NCI-H2107 treated with DMSO at 0.1 percent for 48 hours (cell line): ENCODE results near the gene IGSF11.
"Not testable (repeated sequence)": the region's sequence is repeated elsewhere in the genome, so short reads cannot be mapped to it uniquely, and the experiment has no call there.

Source experiments
- DNase-seq: peaks from one replicate; lab custom pipeline; 2025; ENCODE audit not compliant: unreplicated experiment; lab: John Stamatoyannopoulos, UW

Gene IGSF11

DNA sequence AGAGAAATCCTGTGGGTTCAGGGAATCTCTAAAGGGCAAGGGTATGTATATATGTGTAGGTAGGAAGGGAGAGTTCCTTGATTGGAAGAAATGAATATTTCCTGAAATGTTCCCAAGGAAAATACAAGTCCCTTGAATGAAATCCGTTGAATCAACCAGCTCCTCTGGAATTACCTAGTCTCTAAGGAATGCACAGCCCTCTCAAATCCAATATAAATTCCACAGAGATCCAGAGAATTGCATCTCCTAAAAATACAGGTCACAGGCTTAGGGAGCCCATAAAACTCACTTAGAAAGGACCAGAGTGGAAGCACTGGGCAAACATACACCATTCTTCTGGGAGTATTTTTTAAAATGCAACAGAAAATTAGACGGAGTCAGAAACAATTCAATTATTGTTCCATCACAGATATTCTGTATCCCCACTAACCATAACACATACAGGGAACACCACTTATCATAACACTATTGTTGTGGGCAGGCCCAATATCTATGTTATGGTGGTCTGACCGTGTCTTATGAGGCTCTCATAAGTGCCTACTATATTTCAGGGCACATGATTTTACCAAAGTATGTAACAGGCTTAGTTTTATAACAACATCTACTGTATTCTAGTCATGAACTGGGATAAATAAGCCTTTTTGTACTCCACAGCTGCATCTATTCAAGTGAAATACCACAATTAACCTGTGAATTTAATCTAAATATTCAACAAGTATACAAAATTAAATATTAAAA, 43.7 kb downstream of the IGSF11 start:
- DNase-seq, result no peak

- no peak for DNase-seq
These were observed 46.2 kb downstream of the IGSF11 start for GRCh38 chr3:118988198-118989130.

DNA sequence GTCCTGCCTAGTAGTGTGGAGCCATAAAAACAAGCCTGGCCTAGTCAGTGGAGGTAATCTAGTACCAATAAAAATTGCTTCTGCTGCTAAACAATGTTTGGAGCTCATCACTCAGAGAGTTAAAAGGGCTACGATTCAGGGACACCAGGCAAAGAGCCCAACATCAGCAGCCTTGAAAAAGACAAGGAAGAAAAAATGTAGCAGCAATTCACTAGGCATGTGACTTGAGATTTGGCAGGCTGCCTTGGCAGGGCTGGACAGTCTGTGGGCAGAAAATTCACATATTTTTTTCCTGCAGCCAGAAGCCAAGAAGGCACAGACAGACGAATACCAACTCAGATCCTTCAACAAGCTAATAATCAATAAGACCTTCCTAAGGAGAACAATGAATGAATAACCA, 47.2 kb downstream of the IGSF11 start:
- no peak for DNase-seq

- DNase-seq, result no peak
These were observed 47.9 kb downstream of the IGSF11 start for GRCh38 chr3:118986734-118987133.

- no peak for DNase-seq
These were observed 49.9 kb downstream of the IGSF11 start for GRCh38 chr3:118984699-118985098.

- no peak for DNase-seq
These were observed 53.0 kb downstream of the IGSF11 start for GRCh38 chr3:118981494-118982134.

GRCh38 chr3:118980832-118981231, 53.8 kb downstream of the IGSF11 start:
- DNase-seq, result no peak

GRCh38 chr3:118978393-118978758, 56.3 kb downstream of the IGSF11 start:
- DNase-seq, result no peak

DNA sequence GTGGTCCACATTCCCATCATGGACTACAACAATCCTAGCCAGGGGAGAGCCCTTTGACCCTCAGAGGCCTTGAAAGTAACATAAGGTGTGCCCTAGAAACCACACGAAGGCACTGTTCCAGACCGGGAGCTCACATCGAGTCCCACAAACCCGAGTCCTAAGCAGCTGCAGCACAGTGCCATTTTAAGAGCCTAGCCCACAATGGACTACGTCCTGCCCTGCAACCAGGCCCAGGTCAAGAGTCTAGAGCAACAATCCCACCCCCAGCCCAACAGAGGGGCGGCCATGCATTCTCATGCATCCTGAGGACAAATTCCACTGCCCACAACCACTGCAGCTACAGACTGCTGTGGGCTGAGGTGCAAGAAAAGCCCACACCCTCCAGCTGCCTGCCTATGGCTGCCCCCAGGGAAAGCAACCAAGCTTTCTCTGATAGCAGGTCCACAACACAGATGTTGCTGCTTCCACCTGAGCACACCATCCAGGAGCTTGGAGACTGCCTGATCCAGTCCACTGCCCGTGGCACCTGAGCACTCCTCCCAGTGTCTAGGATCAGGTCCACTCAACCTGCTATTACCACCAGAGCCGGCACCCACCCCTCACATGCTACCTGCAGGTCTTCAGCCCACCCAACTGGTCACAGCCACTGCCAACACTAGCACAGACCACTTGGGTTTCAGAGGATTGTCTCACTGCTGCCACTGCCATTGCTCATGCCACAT, 56.8 kb downstream of the IGSF11 start:
- DNase-seq, result no peak

DNA sequence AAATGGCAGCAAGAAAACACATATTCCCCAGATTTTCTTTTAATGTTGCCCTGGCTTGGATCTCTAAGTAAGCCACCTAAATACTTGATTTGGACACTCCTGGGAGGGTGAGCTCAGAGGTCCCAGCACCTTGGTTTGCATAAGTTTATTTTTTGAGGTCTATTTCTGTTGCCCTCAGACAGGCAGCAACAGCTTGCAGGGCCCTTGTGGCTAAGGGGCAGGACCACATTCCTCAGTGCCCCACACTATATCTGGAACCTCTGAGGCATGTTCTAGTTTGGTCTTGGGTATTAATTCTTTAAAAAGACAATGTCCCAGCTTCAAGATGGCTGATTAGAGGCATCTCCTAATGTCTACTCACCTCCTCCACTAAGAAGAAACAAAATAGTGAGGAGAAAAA, 57.5 kb downstream of the IGSF11 start:
- no peak for DNase-seq

DNA sequence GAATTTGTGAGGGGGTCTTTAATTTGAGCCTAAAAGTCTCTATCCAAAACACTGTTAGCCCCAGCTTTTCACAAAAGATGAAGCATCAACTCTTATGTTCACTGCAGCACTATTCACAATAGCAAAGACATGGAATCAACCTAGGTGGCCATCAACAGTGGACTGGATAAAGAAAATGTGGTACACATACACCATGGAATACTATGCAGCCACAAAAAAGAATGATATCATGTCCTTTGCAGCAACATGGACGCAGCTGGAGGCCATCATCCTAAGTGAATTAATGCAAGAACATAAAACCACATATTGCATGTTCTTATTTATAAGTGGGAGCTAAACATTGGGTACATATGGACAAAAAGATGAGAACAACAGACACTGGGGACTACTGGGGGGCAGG, 59.2 kb downstream of the IGSF11 start:
- not testable (repeated sequence) for DNase-seq

DNA sequence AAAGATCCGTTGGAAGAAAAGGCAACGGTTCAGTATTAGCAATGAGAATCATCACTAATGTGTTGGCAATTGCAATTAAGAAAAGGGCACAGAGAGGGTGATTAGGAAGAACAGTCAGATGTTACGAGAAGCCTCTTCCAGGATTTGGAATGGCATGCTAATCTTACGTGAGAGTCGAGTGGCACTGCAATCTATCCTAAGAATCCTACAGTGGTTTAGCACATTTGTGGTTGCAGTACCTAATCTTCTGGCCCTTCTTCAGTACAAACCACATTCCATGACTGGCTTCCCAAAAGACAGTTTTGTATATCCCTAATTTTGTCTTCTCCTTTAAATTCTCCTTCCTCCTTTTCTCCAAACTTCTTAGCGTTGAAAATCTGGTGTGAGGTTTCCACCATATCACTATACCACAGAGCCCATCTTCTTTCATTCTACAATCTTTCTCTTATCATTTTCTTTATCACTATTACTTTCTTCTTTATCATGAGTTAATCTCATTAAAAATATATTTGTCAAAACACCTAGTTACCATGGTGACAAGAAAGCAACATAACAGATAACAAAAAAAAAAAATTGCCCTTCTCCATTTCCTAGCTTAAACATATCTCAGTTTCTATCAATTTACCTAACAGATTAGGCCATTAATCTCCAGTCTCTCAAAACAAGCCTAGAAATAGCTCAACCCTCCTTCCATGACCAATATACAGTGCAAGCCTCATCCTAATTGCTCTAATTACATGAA, 60.1 kb downstream of the IGSF11 start:
- no peak for DNase-seq

GRCh38 chr3:118973050-118973449, 61.6 kb downstream of the IGSF11 start:
- no peak for DNase-seq

DNA sequence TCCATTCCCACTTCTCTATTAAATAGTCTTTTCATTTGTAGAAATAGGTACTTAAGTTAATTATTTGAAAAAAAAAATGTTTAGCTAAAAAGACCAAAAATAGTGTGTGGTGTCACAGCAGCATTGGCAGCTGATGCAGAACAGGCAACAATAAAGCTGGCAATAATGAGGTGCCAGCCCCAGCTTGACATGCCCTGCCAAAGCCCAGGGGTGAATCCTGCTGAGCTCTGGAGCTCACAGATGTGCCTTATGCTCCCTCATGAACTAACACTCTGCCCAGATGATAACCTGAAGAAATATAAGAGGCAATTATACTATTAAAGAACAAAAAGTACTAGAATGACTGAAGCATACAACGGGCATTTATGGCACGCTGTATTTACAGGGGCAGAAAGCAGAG, 63.8 kb downstream of the IGSF11 start:
- DNase-seq, result peak; percentile 34

DNA sequence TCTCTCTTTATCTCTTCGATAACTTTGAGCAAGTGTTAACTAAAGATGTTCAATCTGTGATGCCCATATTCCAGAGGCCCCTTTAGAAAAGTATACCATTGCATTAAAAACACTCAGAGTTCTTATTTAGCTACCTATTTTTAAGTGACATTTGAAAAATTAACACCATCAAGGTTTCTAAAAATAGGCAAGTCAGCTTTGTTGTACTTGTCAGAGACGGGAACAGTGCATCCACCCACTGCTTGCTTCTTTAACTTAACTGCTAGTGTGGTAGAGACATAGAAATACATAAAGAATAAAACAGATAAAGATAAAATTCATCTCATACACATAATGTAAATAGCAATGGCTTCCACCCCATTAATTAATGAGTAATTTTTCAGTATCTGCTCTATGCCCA, 66.0 kb downstream of the IGSF11 start:
- no peak for DNase-seq

DNA sequence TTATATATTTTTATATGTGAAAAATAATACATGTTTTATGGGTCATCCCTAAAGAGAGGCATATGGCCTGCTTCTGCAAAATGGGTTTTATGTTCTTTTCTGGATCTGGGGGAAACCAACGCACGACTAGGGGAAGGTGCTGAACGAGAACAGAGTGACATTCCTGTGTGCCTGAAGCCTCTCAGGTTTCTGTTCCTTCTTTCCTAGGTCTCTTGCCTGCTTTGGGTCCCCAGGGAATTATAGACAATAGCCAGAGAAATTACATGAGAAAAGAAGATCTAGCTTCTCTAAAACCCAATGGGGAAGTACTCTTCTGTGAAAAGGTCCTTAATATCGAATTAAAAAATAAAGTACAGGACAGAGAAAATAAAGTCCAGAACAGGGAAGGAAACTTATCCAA, 66.5 kb downstream of the IGSF11 start:
- DNase-seq, result peak; percentile 18

DNA sequence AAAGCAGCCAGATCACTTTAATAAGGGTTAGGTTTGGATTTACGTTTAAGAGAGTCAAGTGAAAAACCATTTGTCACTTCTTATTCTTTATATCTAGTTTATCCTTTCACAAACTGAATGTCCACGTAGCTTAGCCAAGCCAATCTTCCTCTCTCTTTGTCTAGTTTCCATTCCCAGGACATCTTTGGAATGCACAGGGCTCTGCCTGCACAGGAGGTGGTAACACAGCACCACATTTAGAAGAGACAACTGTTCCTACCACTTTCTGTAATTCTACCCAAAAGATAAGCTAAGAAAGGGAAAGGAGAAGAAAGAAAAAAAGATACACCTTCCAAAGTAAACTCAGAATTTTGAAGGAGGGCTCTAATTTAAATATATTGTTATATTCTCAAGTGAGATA, 67.9 kb downstream of the IGSF11 start:
- no peak for DNase-seq

DNA sequence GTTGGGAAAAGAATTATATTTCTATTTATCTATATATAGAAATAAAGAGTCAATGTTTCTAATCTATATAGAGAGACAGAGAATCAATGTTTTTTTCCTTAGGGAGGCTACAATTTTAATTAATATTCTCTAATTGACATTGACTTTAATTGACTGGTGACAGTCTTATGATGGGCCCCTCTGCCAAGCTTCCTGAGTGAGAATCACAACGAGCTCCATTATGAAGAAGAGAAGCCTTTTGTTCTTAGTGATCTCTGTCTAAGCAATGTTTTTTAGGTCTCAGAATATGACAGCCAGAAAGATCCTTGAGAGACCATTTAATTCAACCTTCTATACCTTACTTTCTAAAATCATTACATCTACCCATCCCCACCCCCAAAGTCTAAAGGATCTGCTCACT, 70.9 kb downstream of the IGSF11 start:
- DNase-seq, result no peak

DNA sequence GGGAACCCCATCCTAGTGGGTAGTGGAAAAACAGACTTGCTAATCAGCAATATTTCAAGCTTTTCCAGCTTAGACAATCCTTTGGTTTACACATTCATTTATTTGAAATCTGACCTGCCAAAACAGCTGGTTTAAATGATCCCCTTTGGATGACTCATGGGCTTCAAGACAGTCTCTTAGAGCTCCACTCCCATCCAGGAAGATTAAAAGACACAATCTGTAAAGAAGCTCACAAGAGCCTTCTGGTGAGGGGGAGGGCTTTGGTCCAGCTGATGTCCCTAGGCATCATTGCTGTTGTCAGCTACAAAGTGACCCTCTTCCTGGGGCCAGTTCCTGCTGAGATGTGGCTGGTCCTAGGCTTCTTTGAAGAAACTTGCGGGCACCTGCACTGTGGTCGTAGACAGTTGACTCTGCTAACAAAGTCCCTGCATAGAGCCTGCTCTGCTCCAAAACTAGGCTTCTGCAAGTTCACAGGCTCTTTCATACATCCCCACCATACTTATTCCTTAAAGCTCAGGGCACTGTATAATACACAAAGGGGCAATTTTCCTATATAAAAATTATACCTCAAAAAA, 73.7 kb downstream of the IGSF11 start:
- no peak for DNase-seq

DNA sequence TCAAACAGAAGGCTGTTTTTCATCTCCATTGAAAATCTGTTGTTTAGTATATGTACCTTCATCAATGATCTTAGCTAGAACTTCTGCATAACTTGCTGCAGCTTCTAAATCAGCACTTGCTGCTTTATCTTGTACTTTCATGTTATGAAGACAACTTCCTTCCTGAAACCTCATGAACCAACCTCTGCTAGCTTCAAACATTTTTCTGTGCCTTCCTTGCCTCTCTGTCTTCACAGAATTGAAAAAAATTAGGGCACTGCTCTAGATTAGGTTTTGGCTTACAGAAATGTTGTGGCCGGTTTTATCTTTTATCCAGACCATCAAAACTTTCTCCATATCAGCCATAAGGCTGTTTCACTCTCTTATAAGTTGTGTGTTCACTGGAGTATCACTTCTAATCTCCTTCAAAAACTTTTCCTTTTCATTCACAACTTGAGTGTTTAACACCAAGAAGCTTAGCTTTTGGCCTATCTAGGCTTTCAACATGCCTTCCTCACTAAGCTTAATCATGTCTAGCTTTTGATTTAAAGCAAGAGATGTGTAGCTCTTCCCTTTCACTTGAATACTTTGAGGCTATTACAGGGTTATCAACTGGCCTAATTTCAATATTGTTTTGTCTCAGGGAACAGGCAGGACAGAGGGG, 78.6 kb downstream of the IGSF11 start:
- no peak for DNase-seq
